ENCODE measurements around the gene SHISA9. TPM values are rescaled to one million over a fixed set of nuclear protein-coding genes. Genes with fewer than 3 reads are reported as not detected.

Gene SHISA9
- total and polyA plus RNA-seq, 12 donors, result 0.04 to 4.8 (median 0.35) TPM

DNA sequence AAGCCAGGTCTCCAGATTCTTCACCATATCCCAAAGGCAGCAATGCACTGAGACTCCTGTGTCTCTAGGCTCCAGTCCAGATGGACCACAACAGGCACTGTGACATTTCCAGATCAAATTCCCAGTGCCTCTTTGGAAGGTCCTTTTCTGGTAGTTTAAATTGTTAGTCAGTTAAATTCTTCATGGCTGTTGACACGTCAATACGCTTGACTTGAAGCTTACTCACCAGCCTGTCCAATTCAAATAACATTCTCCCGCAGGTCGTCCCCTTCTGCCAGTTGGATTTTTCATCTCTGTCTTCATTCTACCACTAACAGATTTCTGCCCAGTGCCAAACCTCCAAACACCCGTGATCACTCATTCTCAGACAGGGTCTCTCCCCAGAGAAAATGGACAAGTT lies 86.7 kb downstream of the SHISA9 start:
- DNase-seq, result no peak
- WGBS, 4 donors, result 72 to 76% (median 74%) methylated on average over 5 of the region's 5 CpGs
- H3K9me3 ChIP-seq (replicated peaks in 1 of 3), result no peaks in the 10 kb centered on the region
- no peaks in the 10 kb centered on the region for H3K36me3 ChIP-seq (replicated peaks in 1 of 2)
- no peaks in the 10 kb centered on the region for H3K27me3 ChIP-seq
- no peak overlapping the region for H3K27ac ChIP-seq
- no peaks in the 10 kb centered on the region for H3K4me1 ChIP-seq (replicated peaks in 1 of 2)
- no peak for TF ChIP-seq POLR2A (IDR thresholded peaks at IDR 0.05)
- TF ChIP-seq, protein P1, sequence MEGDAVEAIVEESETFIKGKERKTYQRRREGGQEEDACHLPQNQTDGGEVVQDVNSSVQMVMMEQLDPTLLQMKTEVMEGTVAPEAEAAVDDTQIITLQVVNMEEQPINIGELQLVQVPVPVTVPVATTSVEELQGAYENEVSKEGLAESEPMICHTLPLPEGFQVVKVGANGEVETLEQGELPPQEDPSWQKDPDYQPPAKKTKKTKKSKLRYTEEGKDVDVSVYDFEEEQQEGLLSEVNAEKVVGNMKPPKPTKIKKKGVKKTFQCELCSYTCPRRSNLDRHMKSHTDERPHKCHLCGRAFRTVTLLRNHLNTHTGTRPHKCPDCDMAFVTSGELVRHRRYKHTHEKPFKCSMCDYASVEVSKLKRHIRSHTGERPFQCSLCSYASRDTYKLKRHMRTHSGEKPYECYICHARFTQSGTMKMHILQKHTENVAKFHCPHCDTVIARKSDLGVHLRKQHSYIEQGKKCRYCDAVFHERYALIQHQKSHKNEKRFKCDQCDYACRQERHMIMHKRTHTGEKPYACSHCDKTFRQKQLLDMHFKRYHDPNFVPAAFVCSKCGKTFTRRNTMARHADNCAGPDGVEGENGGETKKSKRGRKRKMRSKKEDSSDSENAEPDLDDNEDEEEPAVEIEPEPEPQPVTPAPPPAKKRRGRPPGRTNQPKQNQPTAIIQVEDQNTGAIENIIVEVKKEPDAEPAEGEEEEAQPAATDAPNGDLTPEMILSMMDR (IDR thresholded peaks at IDR 0.05), result no peak
- intact Hi-C loops (cut with DNase I), result no loop called here
- no peak overlapping the region for H3K4me3 ChIP-seq

DNA sequence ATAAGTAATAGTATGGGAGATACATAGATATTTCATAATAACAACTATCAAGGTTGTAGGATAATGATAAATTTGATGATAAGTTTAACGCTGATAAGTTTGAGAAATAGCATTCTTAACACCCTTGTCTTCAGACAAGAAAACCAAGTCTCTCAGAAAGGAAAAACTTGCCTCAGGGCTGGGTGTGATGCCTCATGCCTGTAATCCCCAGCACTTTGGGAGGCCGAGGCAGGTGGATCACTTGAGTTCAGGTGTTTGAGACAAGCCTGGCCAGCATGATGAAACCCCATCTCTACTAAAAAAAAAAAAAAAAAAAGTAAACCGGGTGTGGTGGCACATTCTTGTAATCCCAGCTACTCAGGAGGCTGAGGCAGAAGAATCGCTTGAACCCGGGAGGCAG lies 90.7 kb downstream of the SHISA9 start:
- intact Hi-C loops (cut with DNase I), result no loop called here
- Histone ChIP-seq H3K27me3 (no peaks in the 10 kb centered on the region), H3K27ac (no peak overlapping the region), H3K4me1 (replicated peaks in 1 of 2) (no peaks in the 10 kb centered on the region), H3K36me3 (replicated peaks in 1 of 2) (no peaks in the 10 kb centered on the region), H3K9me3 (replicated peaks in 1 of 3) (no peaks in the 10 kb centered on the region), H3K4me3 (no peak overlapping the region)
- DNase-seq, result no peak
- no peak for TF ChIP-seq POLR2A (IDR thresholded peaks at IDR 0.05)
- TF ChIP-seq, protein P1 (IDR thresholded peaks at IDR 0.05), result no peak
- 75 to 82% (median 78%) methylated on average over 5 of the region's 5 CpGs for WGBS, 4 donors

DNA sequence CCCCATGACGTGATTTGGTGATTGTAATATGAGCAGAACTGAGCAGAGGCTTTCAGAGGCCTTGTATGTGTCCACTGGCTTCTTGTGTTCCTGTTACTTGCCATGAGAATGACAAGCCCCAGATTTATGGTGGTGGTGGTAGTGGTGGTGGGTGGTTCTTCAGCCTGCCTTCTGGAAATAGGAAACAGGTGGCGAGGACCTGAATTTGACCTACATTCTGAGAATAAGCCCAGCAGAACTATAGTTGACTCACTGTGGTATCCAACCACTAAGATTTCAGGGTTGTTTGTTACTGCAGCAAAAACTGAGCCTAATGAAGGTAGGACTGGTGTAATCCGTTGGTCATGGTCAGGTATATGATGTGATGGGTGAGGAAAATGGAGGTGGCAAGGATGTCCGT lies 93.0 kb downstream of the SHISA9 start:
- WGBS, 4 donors, result 45 to 70% (median 62%) methylated on average over 4 of the region's 4 CpGs
- TF ChIP-seq, protein P1 (IDR thresholded peaks at IDR 0.05), result no peak
- TF ChIP-seq POLR2A (IDR thresholded peaks at IDR 0.05), result no peak
- intact Hi-C loops (cut with DNase I), result no loop called here
- H3K27ac ChIP-seq, result no peak overlapping the region
- H3K4me3 ChIP-seq, result no peak overlapping the region
- H3K9me3 ChIP-seq (replicated peaks in 1 of 3), result no peaks in the 10 kb centered on the region
- no peaks in the 10 kb centered on the region for H3K27me3 ChIP-seq
- no peak for DNase-seq
- no peaks in the 10 kb centered on the region for H3K36me3 ChIP-seq (replicated peaks in 1 of 2)
- H3K4me1 ChIP-seq (replicated peaks in 1 of 2), result no peaks in the 10 kb centered on the region

DNA sequence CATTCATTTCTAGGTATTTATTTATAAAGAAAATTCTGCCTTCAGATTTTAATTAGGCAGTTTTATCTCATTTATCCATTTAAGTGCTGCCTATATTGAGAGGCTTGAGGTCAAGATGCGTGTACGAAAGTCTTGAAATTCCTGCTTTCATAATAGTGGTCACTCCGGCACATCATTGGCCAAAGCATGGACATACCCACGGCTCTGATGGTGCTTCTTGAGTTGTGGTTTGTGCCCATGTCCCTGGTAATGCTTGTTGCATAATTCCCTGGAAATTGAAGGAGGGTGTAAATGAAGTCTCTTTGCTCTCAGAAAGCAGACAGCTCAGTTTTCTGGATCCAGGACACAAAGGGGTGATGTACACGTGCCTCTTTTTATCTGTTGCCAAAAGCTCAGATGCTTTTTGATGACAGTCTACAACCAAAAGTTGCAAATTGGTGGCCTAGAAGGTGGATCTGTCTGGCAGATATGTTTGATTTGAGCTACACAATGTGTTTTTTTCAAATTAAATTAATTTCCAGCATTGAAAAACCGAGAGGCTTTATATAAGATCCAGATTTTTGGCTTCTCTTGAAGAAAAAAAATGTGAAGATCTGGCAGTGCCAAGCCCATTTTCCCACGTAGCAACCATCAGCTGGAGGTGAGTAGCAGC lies 94.4 kb downstream of the SHISA9 start:
- no peak overlapping the region for H3K4me3 ChIP-seq
- TF ChIP-seq POLR2A (IDR thresholded peaks at IDR 0.05), result no peak
- TF ChIP-seq, protein P1 (IDR thresholded peaks at IDR 0.05), result no peak
- H3K36me3 ChIP-seq (replicated peaks in 1 of 2), result no peaks in the 10 kb centered on the region
- no peaks in the 10 kb centered on the region for H3K9me3 ChIP-seq (replicated peaks in 1 of 3)
- no peaks in the 10 kb centered on the region for H3K4me1 ChIP-seq (replicated peaks in 1 of 2)
- WGBS, 4 donors, result 60 to 67% (median 61%) methylated on average over 7 of the region's 7 CpGs
- H3K27ac ChIP-seq, result no peak overlapping the region
- no peaks in the 10 kb centered on the region for H3K27me3 ChIP-seq
- DNase-seq, result no peak
- intact Hi-C loops (cut with DNase I), result no loop called here
